NOMO-1 (cell line): ENCODE measurements around the gene SPANXN5.
"Not testable (repeated sequence)": the region's sequence is repeated elsewhere in the genome, so short reads cannot be mapped to it uniquely, and the experiment has no call there.

ENCODE experiments used
- DNase-seq, 2 experiments: peaks; one replicate each; lab custom pipeline; 2025; ENCODE audit not compliant: unreplicated experiment in 2 of 2; lab: John Stamatoyannopoulos, UW

Gene SPANXN5

DNA sequence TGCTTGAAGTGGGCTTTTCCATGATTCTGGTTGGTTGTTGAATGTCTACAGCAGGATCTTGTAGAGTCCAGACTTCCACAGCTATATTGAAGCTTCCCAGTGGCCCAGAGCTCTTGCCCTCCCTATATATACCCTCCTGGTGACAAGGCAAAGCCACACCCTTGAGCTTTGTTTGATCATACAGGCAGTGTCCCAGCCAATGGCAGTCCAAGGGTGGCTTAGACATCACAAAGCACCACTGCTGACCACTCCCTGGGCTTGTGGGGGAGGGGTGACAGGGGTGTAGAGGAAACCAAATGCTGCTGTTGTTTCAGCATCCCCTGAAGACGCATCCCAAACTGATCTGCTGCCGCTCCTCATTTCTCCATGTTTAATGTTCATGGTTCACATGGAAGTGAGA, at the start of gene SPANXN5:
Gene SPANXN5 (minus strand): TSS at position 101 of the 400 bp plus-strand sequence. CDS start 79 bp downstream, at position 22.
- DNase-seq, result not testable (repeated sequence)

- not testable (repeated sequence) for DNase-seq
Measured at GRCh38 chrX:52843619-52844018, 46.4 kb upstream of the SPANXN5 start.

- DNase-seq, result no peak
Measured at GRCh38 chrX:52839137-52839536, 41.9 kb upstream of the SPANXN5 start.

GRCh38 chrX:52830551-52830950, 33.3 kb upstream of the SPANXN5 start:
- no peak for DNase-seq

- no peak for DNase-seq
Measured at GRCh38 chrX:52824608-52825007, 27.4 kb upstream of the SPANXN5 start.

DNA sequence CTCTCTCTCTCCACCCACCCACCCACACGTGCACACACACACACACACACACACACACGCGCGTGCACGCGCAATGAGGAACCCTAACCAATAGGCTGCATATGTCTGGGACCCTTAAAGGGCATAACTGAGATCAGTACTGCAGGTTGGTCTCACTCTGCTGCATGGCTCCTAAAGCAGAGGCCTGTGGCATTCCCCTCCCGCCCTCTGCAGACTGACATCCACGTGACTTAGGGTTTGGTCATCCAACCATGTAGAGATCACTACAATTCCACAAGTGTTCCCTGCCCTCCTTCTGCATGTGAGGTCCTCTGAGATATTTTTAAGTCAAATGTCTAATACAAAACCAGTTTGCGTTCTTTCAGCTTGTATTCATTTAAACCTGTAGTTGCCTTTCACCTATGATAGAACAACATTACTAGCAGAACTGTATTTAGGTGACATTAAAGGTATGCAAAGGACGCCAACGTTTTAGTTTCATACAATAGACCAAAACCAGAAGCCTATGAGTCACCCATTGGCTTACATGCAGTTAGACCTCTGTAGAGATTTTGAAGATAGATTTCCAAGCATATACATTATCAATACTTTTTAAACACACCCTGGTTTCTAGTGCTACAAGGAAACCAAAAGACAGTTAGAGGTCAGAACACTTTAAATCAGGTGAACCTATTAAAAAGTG, 24.0 kb upstream of the SPANXN5 start:
- no peak for DNase-seq

GRCh38 chrX:52819788-52820187, 22.6 kb upstream of the SPANXN5 start:
- no peak for DNase-seq

GRCh38 chrX:52811065-52811625, 13.9 kb upstream of the SPANXN5 start, which contains the start of gene XAGE5:
Gene XAGE5, plus strand, starts transcription at chrX:52811287. Its CDS starts 1,280 bp downstream, at chrX:52812567.
- no peak for DNase-seq

DNA sequence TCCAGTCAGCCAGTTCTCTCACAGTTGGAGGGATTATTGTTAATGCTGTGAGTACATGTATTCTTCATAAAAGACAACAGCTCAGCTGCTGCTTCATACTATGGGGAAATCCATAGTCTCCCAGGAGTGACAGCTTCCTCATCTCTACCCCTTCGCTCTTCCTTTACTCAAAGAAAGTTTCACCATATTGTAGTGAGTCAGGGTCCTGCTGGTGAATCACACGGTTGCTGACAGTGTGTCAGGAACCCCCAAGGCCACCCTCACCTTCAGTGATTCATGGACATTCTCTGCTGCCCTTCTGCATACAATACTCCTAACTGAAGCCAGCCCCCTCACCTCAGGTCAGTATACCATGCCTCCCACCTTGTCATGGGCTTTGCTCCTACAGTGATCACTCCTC, 7.6 kb upstream of the SPANXN5 start:
- DNase-seq, result not testable (repeated sequence)

- DNase-seq, result not testable (repeated sequence)
Measured at GRCh38 chrX:52773504-52773903, 23.7 kb downstream of the SPANXN5 start.

DNA sequence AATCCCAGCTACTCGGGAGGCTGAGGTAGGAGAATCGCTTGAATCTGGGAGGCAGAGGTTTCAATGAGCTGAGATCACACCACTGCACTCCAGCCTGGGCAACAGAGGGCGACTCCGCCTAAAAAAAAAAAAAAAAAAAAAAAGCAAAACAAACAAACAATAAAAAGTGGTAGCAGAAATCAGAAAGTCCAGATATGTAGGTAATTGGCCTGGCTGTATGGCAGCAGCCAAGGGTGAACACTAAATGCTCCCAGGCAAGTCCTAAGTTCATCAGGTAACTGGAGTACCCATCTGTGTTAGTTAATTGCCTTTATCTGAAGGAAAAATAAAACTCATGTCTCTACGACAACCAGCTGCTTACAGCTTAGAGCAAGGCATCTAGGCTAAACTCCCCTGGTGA, 31.2 kb downstream of the SPANXN5 start:
- DNase-seq, result not testable (repeated sequence)

DNA sequence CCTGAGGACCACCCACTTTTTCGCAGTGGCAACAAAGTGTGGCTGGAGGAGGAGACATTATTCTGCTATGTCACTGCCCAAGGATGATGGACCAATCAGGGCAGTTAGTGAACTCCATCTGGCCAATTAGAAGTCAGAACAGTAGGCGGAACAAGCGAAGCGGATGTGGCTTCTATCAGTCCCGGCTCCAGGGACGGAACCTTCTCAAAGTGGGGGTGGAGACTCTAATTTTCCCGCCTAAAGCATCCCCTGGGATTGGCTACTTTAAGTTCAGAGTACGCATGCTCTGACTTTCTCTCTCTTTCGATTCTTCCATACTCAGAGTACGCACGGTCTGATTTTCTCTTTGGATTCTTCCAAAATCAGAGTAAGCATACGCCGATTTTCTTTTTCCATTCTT, 46.3 kb downstream of the SPANXN5 start, which contains the start of gene SSX2B:
Gene SSX2B (plus strand): TSS at position 301 of the 400 bp plus-strand sequence. CDS start 1,429 bp downstream, outside the sequence.
- DNase-seq, result not testable (repeated sequence)
